Activated naive CD8-positive, alpha-beta T cell treated with anti-CD3 and anti-CD28 coated beads, Interleukin-2, amount 50 U/mL, for 16 hours (primary cell): ENCODE measurements around the gene DSC3.

Experiments
- DNase-seq: peaks from one replicate; pipeline ENCODE4 v3.0.0-alpha.2; 2020; ENCODE audit warnings: low read depth, low spot score

Gene DSC3

GRCh38 chr18:30971338-30971956 lies 71.1 kb downstream of the DSC3 start:
- no peak for DNase-seq

- DNase-seq = no peak
Observed at GRCh38 chr18:30970196-30970816, 72.2 kb downstream of the DSC3 start.

GRCh38 chr18:30969670-30970170 lies 72.8 kb downstream of the DSC3 start:
- no peak for DNase-seq

GRCh38 chr18:30967701-30968100 lies 74.8 kb downstream of the DSC3 start:
- no peak for DNase-seq

- no peak for DNase-seq
Observed at GRCh38 chr18:30965237-30965636, 77.3 kb downstream of the DSC3 start.

- DNase-seq = no peak
Observed at GRCh38 chr18:30960661-30961060, 81.9 kb downstream of the DSC3 start.

GRCh38 chr18:30957066-30957465 lies 85.5 kb downstream of the DSC3 start:
- no peak for DNase-seq

GRCh38 chr18:30954262-30954661 lies 88.3 kb downstream of the DSC3 start:
- DNase-seq = no peak

- no peak for DNase-seq
Observed at GRCh38 chr18:30945761-30946160, 96.8 kb downstream of the DSC3 start.

- DNase-seq = no peak
Observed at GRCh38 chr18:30944773-30945417, 97.6 kb downstream of the DSC3 start.

- DNase-seq = no peak
Observed at GRCh38 chr18:30940952-30941539, 101.5 kb downstream of the DSC3 start.
